ENCODE measurements around the gene SCAP. TPM values are rescaled to one million over a fixed set of nuclear protein-coding genes. Genes with fewer than 3 reads are reported as not detected.

SCAP gene
- total RNA-seq, 1 donor from 2014 or later, result 84.7 TPM

DNA sequence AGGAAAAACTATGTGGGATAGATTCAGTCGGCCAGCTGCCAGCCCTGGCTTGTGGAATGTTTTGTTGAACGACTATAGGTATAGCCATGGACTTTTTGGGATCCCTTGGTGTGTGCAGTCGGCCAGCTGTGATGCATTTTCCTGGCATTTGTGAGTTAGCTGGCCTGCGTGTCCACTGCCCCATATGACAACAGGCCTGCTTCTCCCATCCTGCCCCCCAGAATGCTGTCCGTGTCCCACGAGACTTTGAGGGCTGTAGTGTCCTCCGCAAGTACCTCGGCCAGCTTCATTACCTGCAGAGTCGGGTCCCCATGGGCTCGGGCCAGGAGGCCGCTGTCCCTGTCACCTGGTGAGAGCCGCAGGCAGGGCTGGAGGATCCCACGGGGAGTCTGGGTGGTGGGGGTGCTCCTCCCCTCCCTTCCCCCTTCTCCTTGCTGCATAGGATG lies 71.3 kb downstream of the SCAP start:
- H3K4me1 ChIP-seq, result peaks cover 33% of the 10 kb centered on the region
- peak overlapping the region; percentile 63 for H3K27ac ChIP-seq
- TF ChIP-seq POLR2A (IDR thresholded peaks at IDR 0.05) (no peak), POLR2AphosphoS5 (IDR thresholded peaks at IDR 0.05; ENCODE audit: insufficient read depth in 1 of 2, low read depth in 1 of 2) (no peak)
- TF ChIP-seq, protein P1, sequence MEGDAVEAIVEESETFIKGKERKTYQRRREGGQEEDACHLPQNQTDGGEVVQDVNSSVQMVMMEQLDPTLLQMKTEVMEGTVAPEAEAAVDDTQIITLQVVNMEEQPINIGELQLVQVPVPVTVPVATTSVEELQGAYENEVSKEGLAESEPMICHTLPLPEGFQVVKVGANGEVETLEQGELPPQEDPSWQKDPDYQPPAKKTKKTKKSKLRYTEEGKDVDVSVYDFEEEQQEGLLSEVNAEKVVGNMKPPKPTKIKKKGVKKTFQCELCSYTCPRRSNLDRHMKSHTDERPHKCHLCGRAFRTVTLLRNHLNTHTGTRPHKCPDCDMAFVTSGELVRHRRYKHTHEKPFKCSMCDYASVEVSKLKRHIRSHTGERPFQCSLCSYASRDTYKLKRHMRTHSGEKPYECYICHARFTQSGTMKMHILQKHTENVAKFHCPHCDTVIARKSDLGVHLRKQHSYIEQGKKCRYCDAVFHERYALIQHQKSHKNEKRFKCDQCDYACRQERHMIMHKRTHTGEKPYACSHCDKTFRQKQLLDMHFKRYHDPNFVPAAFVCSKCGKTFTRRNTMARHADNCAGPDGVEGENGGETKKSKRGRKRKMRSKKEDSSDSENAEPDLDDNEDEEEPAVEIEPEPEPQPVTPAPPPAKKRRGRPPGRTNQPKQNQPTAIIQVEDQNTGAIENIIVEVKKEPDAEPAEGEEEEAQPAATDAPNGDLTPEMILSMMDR (IDR thresholded peaks at IDR 0.05), result no peak
- intact Hi-C loops (cut with DNase I), result no loop called here
- peaks cover 0 to 28% of the 10 kb centered on the region in 2 donors for H3K36me3 ChIP-seq
- H3K9me3 ChIP-seq, result no peaks in the 10 kb centered on the region
- no peak overlapping the region for H3K4me3 ChIP-seq
- no peaks in the 10 kb centered on the region for H3K27me3 ChIP-seq
- DNase-seq (ENCODE audit: extremely low spot score in 2 of 2), result no peak

DNA sequence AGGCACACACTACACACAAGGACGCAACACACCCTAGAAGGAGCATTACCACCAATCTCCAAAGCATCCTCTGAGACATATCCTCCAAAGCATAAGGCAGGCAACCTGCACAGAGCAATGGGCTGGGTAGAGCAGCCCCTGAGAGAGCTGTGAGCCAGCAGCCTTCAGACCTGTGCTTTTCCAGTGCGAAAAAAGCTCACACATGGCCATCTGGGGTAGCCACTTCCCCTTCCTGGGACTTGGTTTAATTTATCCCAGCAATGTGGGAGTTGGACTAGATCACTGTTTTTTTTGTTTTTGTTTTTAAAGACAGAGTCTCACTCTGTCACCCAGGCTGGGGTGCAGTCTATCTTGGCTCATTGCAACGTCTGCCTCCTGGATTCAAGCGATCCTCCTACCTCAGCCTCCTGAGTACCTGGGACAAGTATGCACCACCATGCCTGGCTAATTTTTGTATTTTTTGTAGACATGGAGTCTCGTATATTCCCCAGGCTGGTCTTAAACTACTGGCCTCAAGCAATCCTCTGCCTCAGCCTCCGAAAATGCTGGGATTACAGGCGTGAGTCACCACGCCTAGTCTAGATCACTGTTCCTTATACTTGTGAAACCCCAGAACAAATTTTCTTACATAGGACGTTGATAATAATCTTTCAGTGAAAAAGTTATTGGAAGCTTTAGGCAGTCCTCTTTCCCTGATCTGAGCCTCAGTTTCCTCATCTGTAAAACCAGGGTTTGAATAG lies 76.0 kb downstream of the SCAP start:
- Histone ChIP-seq H3K4me3 (no peak overlapping the region), H3K4me1 (peaks cover 21% of the 10 kb centered on the region), H3K9me3 (no peaks in the 10 kb centered on the region), H3K27ac (no peak overlapping the region), H3K27me3 (no peaks in the 10 kb centered on the region), H3K36me3 (no peaks in the 10 kb centered on the region)
- no peak for TF ChIP-seq POLR2A (IDR thresholded peaks at IDR 0.05)
- TF ChIP-seq, protein P1 (IDR thresholded peaks at IDR 0.05), result no peak
- no peak for TF ChIP-seq POLR2AphosphoS5 (IDR thresholded peaks at IDR 0.05; ENCODE audit: insufficient read depth in 1 of 2, low read depth in 1 of 2)
- DNase-seq (ENCODE audit: extremely low spot score in 2 of 2), result no peak
- intact Hi-C loops (cut with DNase I), result no loop called here

DNA sequence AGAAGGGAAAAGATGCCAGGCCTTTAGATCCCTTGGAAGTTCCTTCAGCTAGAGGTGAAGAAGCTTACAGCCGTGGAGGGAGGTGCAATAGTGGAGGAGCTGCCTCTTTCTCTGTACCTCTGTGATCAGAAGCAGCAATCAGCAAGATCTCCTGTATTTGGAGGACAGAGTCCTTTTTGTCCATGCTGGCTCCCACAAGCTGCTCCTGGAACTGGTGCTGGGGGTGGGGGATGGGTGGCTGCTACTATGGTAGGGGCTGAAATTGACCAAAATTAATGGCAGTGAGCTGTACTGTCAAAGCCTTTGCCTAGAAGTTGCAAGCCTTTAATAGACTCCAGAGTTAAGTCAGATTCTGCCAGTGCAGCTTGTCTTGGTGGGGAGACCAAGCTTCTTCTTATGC lies 76.7 kb downstream of the SCAP start:
- Histone ChIP-seq H3K9me3 (no peaks in the 10 kb centered on the region), H3K36me3 (no peaks in the 10 kb centered on the region), H3K27me3 (no peaks in the 10 kb centered on the region), H3K4me1 (peaks cover 21% of the 10 kb centered on the region), H3K4me3 (no peak overlapping the region), H3K27ac (no peak overlapping the region)
- TF ChIP-seq POLR2AphosphoS5 (IDR thresholded peaks at IDR 0.05; ENCODE audit: insufficient read depth in 1 of 2, low read depth in 1 of 2) (no peak), POLR2A (IDR thresholded peaks at IDR 0.05) (no peak)
- TF ChIP-seq, protein P1 (IDR thresholded peaks at IDR 0.05), result no peak
- intact Hi-C loops (cut with DNase I), result no loop called here
- DNase-seq (ENCODE audit: extremely low spot score in 2 of 2), result no peak

DNA sequence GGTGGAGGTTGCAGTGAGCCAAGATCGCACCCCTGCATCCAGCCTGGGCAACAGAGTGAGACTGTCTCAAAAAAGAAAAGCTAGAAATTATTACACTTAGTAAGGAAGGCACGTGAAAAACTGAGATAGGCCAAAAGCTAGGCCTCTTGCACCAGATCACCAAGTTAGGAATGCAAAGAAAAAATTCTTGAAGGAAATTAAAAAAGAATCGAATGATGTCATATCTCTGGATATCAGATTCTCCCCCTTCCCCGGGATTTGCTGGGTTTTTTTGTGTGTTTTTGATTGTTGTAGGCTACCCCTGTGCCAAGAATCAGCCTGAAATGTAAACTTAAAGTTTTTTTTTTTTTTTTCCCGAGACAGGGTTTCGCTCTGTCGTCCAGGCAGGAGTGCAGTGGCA lies 77.5 kb downstream of the SCAP start:
- TF ChIP-seq POLR2A (IDR thresholded peaks at IDR 0.05) (no peak), POLR2AphosphoS5 (IDR thresholded peaks at IDR 0.05; ENCODE audit: insufficient read depth in 1 of 2, low read depth in 1 of 2) (no peak)
- TF ChIP-seq, protein P1 (IDR thresholded peaks at IDR 0.05), result no peak
- intact Hi-C loops (cut with DNase I), result no loop called here
- H3K27ac ChIP-seq, result no peak overlapping the region
- peaks cover 26% of the 10 kb centered on the region for H3K4me1 ChIP-seq
- no peaks in the 10 kb centered on the region for H3K27me3 ChIP-seq
- H3K4me3 ChIP-seq, result no peak overlapping the region
- no peaks in the 10 kb centered on the region for H3K9me3 ChIP-seq
- H3K36me3 ChIP-seq, result no peaks in the 10 kb centered on the region
- DNase-seq (ENCODE audit: extremely low spot score in 2 of 2), result no peak

DNA sequence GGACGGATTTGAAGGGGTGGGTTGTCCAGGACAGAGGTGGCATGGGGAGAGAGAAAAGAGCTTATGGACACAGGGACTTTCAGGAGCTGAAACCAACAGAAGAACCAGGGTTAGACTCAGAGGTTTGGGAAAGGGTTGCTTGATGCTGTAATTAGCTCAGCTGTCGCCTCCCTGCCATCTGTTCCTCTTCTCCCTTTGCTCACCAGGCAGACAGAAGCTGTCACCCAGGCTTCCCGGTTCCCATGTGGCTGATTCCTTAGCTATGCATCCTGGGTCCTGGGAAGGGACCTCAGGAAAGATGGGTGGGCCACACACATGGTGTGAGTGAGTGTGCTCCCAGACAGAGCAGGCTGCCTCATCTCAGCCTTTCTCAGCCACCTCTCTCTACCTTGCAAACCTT lies 80.9 kb downstream of the SCAP start:
- Histone ChIP-seq H3K27ac (no peak overlapping the region), H3K27me3 (no peaks in the 10 kb centered on the region), H3K36me3 (no peaks in the 10 kb centered on the region), H3K9me3 (no peaks in the 10 kb centered on the region), H3K4me3 (no peak overlapping the region), H3K4me1 (peaks cover 45% of the 10 kb centered on the region)
- intact Hi-C loops (cut with DNase I), result no loop called here
- DNase-seq (ENCODE audit: extremely low spot score in 2 of 2), result no peak
- TF ChIP-seq POLR2A (IDR thresholded peaks at IDR 0.05) (no peak), POLR2AphosphoS5 (IDR thresholded peaks at IDR 0.05; ENCODE audit: insufficient read depth in 1 of 2, low read depth in 1 of 2) (no peak)
- TF ChIP-seq, protein P1 (IDR thresholded peaks at IDR 0.05), result no peak

Data from vagina (tissue), 2 donors.